ENCODE data around the gene BMP2K. TPM values are rescaled to one million over a fixed set of nuclear protein-coding genes. Genes with fewer than 3 reads are reported as not detected.

BMP2K gene
- total RNA-seq, 2 experiments from 2014 or later, result 22.6 to 25.1 TPM

GRCh38 chr4:78922207-78922606 is 146.1 kb downstream of the BMP2K start:
- POLR2A ChIA-PET, result no interaction called here
- no peak overlapping the region for H3K27ac Mint-ChIP-seq
- H3K27me3 Mint-ChIP-seq, result no peaks in the 10 kb centered on the region

GRCh38 chr4:78923464-78924312 is 147.5 kb downstream of the BMP2K start:
- Mint-ChIP-seq H3K4me3 (no peak overlapping the region), H3K9me3 (no peaks in the 10 kb centered on the region), H3K27ac (peak overlapping the region; percentile 39), H3K36me3 (peaks cover 17% of the 10 kb centered on the region), H3K27me3 (no peaks in the 10 kb centered on the region), H3K4me1 (peaks cover 8% of the 10 kb centered on the region)
- no peak for ATAC-seq (ENCODE audit: low read depth)
- POLR2A ChIA-PET, result no interaction called here
- DNase-seq, result no peak

More at GRCh38 chr4:78922207-78922606, 146.1 kb downstream of the BMP2K start:
- Mint-ChIP-seq H3K36me3 (peaks cover 15% of the 10 kb centered on the region), H3K4me1 (peaks cover 5% of the 10 kb centered on the region), H3K9me3 (no peaks in the 10 kb centered on the region), H3K4me3 (no peak overlapping the region)
- no peak for ATAC-seq (ENCODE audit: low read depth)
- DNase-seq, result no peak

- DNase-seq (no peak), ATAC-seq (ENCODE audit: low read depth) (no peak)
- H3K27me3 Mint-ChIP-seq, result no peaks in the 10 kb centered on the region
- H3K4me1 Mint-ChIP-seq, result peaks cover 8% of the 10 kb centered on the region
- H3K4me3 Mint-ChIP-seq, result no peak overlapping the region
- POLR2A ChIA-PET, result no interaction called here
- no peaks in the 10 kb centered on the region for H3K9me3 Mint-ChIP-seq
- no peak overlapping the region for H3K27ac Mint-ChIP-seq
- H3K36me3 Mint-ChIP-seq, result peaks cover 26% of the 10 kb centered on the region
Measured at GRCh38 chr4:78926826-78927225, 150.7 kb downstream of the BMP2K start.

- DNase-seq, result no peak
- POLR2A ChIA-PET, result no interaction called here
- no peak overlapping the region for H3K4me3 Mint-ChIP-seq
- no peak for ATAC-seq (ENCODE audit: low read depth)
- H3K9me3 Mint-ChIP-seq, result no peaks in the 10 kb centered on the region
- H3K27ac Mint-ChIP-seq, result no peak overlapping the region
- peaks cover 21% of the 10 kb centered on the region for H3K36me3 Mint-ChIP-seq
- no peaks in the 10 kb centered on the region for H3K27me3 Mint-ChIP-seq
- peaks cover 3% of the 10 kb centered on the region for H3K4me1 Mint-ChIP-seq
Measured at GRCh38 chr4:78928835-78929234, 152.7 kb downstream of the BMP2K start.

- DNase-seq (no peak), ATAC-seq (ENCODE audit: low read depth) (no peak)
- no peak overlapping the region for H3K4me3 Mint-ChIP-seq
- H3K4me1 Mint-ChIP-seq, result peaks cover 2% of the 10 kb centered on the region
- H3K27me3 Mint-ChIP-seq, result no peaks in the 10 kb centered on the region
- H3K27ac Mint-ChIP-seq, result no peak overlapping the region
- POLR2A ChIA-PET, result no interaction called here
- no peaks in the 10 kb centered on the region for H3K9me3 Mint-ChIP-seq
- H3K36me3 Mint-ChIP-seq, result peaks cover 21% of the 10 kb centered on the region
Measured at GRCh38 chr4:78930016-78930629, 154.0 kb downstream of the BMP2K start.

- H3K27ac Mint-ChIP-seq, result no peak overlapping the region
- no peak overlapping the region for H3K4me3 Mint-ChIP-seq
- H3K4me1 Mint-ChIP-seq, result peaks cover 25% of the 10 kb centered on the region
- peaks cover 2% of the 10 kb centered on the region for H3K27me3 Mint-ChIP-seq
- ATAC-seq (ENCODE audit: low read depth) (no peak), DNase-seq (no peak)
- peaks cover 9% of the 10 kb centered on the region for H3K36me3 Mint-ChIP-seq
- POLR2A ChIA-PET, result no interaction called here
- no peaks in the 10 kb centered on the region for H3K9me3 Mint-ChIP-seq
Measured at GRCh38 chr4:78936989-78937388, 160.8 kb downstream of the BMP2K start.

- Mint-ChIP-seq H3K4me1 (peaks cover 25% of the 10 kb centered on the region), H3K4me3 (peak overlapping the region; percentile 41), H3K27me3 (peaks cover 5% of the 10 kb centered on the region), H3K27ac (peak overlapping the region; percentile 69), H3K9me3 (no peaks in the 10 kb centered on the region), H3K36me3 (peaks cover 9% of the 10 kb centered on the region)
- POLR2A ChIA-PET, result no interaction called here
- ATAC-seq (ENCODE audit: low read depth) (no peak), DNase-seq (no peak)
Measured at GRCh38 chr4:78937837-78938236, 161.7 kb downstream of the BMP2K start.

GRCh38 chr4:78938474-78938867 is 162.3 kb downstream of the BMP2K start:
- Mint-ChIP-seq H3K4me1 (peaks cover 25% of the 10 kb centered on the region), H3K9me3 (no peaks in the 10 kb centered on the region), H3K36me3 (peaks cover 8% of the 10 kb centered on the region), H3K27me3 (peaks cover 10% of the 10 kb centered on the region), H3K27ac (peak overlapping the region; percentile 92), H3K4me3 (peak overlapping the region; percentile 99)
- DNase-seq, result no peak
- POLR2A ChIA-PET, result interaction anchor here (0.9 to 1.4 kb wide), 2 partner anchors 325 to 1118 kb away, joined by 3 to 9 read pairs; no protein-coding TSS in a partner anchor
- ATAC-seq (ENCODE audit: low read depth), result no peak

- peak within 1 kb of the TSS; percentile 99 for H3K4me3 Mint-ChIP-seq
- POLR2A ChIA-PET, result interaction anchor here (0.9 to 1.4 kb wide), 3 partner anchors 162 to 1119 kb away, joined by 3 to 9 read pairs (median 3); no protein-coding TSS in a partner anchor
- no peaks in the 10 kb centered on the region for H3K9me3 Mint-ChIP-seq
- H3K4me1 Mint-ChIP-seq, result peaks cover 25% of the 10 kb centered on the region
- H3K36me3 Mint-ChIP-seq, result peaks cover 6% of the 10 kb centered on the region
- peak; percentile 98 for ATAC-seq (ENCODE audit: low read depth)
- peak; percentile 95 for DNase-seq
- peaks cover 16% of the 10 kb centered on the region for H3K27me3 Mint-ChIP-seq
- peak within 1 kb of the TSS; percentile 92 for H3K27ac Mint-ChIP-seq
Measured at GRCh38 chr4:78938868-78939666, 162.9 kb downstream of the BMP2K start, which contains the start of gene PAQR3. Gene PAQR3, minus strand, starts transcription at chr4:78939438. Its CDS starts 214 bp downstream, at chr4:78939224.

- ATAC-seq (ENCODE audit: low read depth) (no peak), DNase-seq (no peak)
- H3K9me3 Mint-ChIP-seq, result no peaks in the 10 kb centered on the region
- peaks cover 6% of the 10 kb centered on the region for H3K36me3 Mint-ChIP-seq
- peaks cover 25% of the 10 kb centered on the region for H3K4me1 Mint-ChIP-seq
- POLR2A ChIA-PET, result interaction anchor here (1.0 to 1.4 kb wide), 2 partner anchors 163 to 327 kb away, joined by 3 to 9 read pairs; no protein-coding TSS in a partner anchor
- H3K27ac Mint-ChIP-seq, result peak overlapping the region; percentile 38
- peaks cover 22% of the 10 kb centered on the region for H3K27me3 Mint-ChIP-seq
- peak overlapping the region; percentile 76 for H3K4me3 Mint-ChIP-seq
Measured at GRCh38 chr4:78939667-78940008, 163.5 kb downstream of the BMP2K start.

GRCh38 chr4:78940752-78941151 is 164.6 kb downstream of the BMP2K start:
- ATAC-seq (ENCODE audit: low read depth) (no peak), DNase-seq (no peak)
- Mint-ChIP-seq H3K27me3 (peaks cover 23% of the 10 kb centered on the region), H3K27ac (no peak overlapping the region), H3K4me3 (no peak overlapping the region), H3K36me3 (peaks cover 6% of the 10 kb centered on the region), H3K4me1 (peaks cover 24% of the 10 kb centered on the region), H3K9me3 (no peaks in the 10 kb centered on the region)
- POLR2A ChIA-PET, result no interaction called here

- Mint-ChIP-seq H3K36me3 (no peaks in the 10 kb centered on the region), H3K9me3 (no peaks in the 10 kb centered on the region), H3K4me3 (no peak overlapping the region), H3K4me1 (peaks cover 6% of the 10 kb centered on the region), H3K27me3 (peaks cover 44% of the 10 kb centered on the region), H3K27ac (no peak overlapping the region)
- POLR2A ChIA-PET, result no interaction called here
- no peak for DNase-seq
- no peak for ATAC-seq (ENCODE audit: low read depth)
Measured at GRCh38 chr4:78944381-78944780, 168.2 kb downstream of the BMP2K start.

- H3K27me3 Mint-ChIP-seq, result peaks cover 47% of the 10 kb centered on the region
- peaks cover 1% of the 10 kb centered on the region for H3K4me1 Mint-ChIP-seq
- POLR2A ChIA-PET, result no interaction called here
- no peak overlapping the region for H3K4me3 Mint-ChIP-seq
- DNase-seq (no peak), ATAC-seq (ENCODE audit: low read depth) (no peak)
- H3K36me3 Mint-ChIP-seq, result no peaks in the 10 kb centered on the region
- H3K9me3 Mint-ChIP-seq, result no peaks in the 10 kb centered on the region
- H3K27ac Mint-ChIP-seq, result no peak overlapping the region
Measured at GRCh38 chr4:78945651-78946179, 169.6 kb downstream of the BMP2K start.
